SJSA1 (cell line): ENCODE results near the gene LSP1. TPM values are rescaled to one million over a fixed set of nuclear protein-coding genes. Genes with fewer than 3 reads are reported as not detected.
A peak's percentile ranks its signal among the peaks of the same experiment; 100 is the strongest.

Source experiments
- DNase-seq, 2 experiments: peaks; one replicate each; pipeline ENCODE4 v3.0.0-alpha.2; 2015 to 2020; ENCODE audit warnings: low spot score in 2 of 2, low read depth in 1 of 2
- H3K27ac ChIP-seq: fragments of 250-450 bp; sonication (Bioruptor Pico); 2 replicates; pipeline ENCODE4 v1.5.1; 2020; ENCODE audit warnings: mild to moderate bottlenecking, moderate library complexity
- H3K27me3 ChIP-seq: fragments of 250-450 bp; sonication (Bioruptor Pico); replicated peaks from 2 replicates; pipeline ENCODE4 v1.5.1; 2020; ENCODE audit warnings: mild to moderate bottlenecking, moderate library complexity
- H3K36me3 ChIP-seq: fragments of 250-450 bp; sonication (Bioruptor Pico); 2 replicates; pipeline ENCODE4 v1.5.1; 2020; ENCODE audit warnings: mild to moderate bottlenecking
- H3K4me1 ChIP-seq: fragments of 250-450 bp; sonication (Bioruptor Pico); replicated peaks from 2 replicates; pipeline ENCODE4 v1.6.1; 2021; ENCODE audit warnings: mild to moderate bottlenecking
- H3K4me3 ChIP-seq: fragments of 250-450 bp; sonication (Bioruptor Pico); 2 replicates; pipeline ENCODE4 v1.5.1; 2020; ENCODE audit warnings: mild to moderate bottlenecking
- H3K9me3 ChIP-seq: fragments of 250-450 bp; sonication (Bioruptor Pico); replicated peaks from 2 replicates; pipeline ENCODE4 v1.5.1; 2020; ENCODE audit warnings: mild to moderate bottlenecking
- total RNA-seq: library from RNA; depleted of rRNA; stranded (reverse); fragments of >200 nt; shearing (Covaris generic); gene quantifications from 2 replicates; pipeline ENCODE4 v1.2.3, GENCODE V29; 2014

LSP1 gene
- total RNA-seq, 1 experiment from 2014 or later, result 0.50 TPM

DNA sequence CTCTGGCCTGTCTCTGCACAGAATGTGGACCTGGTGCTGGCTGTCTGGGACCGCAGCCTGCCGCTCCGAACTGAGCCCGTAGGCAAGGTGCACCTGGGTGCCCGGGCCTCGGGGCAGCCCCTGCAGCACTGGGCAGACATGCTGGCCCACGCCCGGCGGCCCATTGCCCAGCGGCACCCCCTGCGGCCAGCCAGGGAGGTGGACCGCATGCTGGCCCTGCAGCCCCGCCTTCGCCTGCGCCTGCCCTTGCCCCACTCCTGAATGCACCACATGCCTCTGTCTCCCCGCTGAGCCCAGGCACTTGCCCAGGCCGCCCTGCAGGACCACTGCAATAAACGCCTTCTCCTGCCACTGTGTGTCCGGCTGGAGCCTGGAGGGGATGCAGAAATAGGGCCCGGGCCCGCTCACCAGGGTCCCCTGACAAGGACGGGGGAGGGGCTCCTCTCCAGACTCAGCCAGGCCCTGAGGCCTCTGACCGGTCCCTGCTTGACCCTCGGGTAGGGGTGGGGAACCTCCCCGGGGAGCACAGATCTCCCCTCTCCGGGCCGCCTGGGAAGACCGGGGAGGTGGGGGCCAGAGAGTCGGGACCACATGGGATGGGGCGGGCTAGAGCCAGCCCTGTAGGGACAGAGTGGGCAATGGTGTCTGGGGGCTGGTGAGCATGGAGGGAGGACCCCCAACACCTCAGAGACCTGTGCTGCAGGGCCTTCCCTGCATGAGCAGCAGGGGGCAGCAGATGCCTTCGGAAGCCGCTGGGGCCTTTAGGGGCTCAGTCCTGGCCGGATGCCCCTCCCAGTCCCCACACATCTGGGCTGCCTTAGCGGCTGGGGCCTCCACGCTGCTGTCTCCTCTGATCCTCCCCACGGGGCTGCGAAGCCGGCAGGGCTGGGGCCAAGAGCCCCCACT lies 15.5 kb upstream of the LSP1 start:
- peaks cover 8% of the 10 kb centered on the region for H3K4me1 ChIP-seq
- H3K27ac ChIP-seq, result no peak overlapping the region
- no peaks in the 10 kb centered on the region for H3K36me3 ChIP-seq
- no peak overlapping the region for H3K4me3 ChIP-seq
- H3K27me3 ChIP-seq, result no peaks in the 10 kb centered on the region
- DNase-seq, result peak; percentile 44 to 72
- H3K9me3 ChIP-seq, result no peaks in the 10 kb centered on the region

DNA sequence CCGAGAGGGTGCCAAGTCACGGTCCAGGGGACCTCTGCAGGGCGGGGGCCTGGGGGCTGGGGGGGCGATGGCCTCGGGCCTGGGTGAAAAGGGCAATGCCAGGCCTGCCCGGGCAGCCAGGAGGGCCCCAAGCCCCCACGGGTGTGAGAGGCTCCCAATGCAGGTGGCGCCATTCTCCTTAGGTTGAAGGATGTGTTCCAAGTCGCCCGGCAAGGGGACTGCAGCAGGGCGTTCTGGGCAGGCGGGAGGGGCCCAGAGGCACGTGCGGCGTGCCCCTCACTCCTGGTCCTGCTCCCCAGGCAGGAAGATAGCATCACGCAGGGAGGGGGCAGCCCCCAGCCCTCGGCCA lies 14.8 kb upstream of the LSP1 start:
- Histone ChIP-seq H3K4me3 (no peak overlapping the region), H3K27ac (no peak overlapping the region), H3K4me1 (peaks cover 4% of the 10 kb centered on the region; the same call in 1 of the 2 replicates), H3K36me3 (no peaks in the 10 kb centered on the region), H3K9me3 (no peaks in the 10 kb centered on the region), H3K27me3 (no peaks in the 10 kb centered on the region)
- DNase-seq, result no peak

DNA sequence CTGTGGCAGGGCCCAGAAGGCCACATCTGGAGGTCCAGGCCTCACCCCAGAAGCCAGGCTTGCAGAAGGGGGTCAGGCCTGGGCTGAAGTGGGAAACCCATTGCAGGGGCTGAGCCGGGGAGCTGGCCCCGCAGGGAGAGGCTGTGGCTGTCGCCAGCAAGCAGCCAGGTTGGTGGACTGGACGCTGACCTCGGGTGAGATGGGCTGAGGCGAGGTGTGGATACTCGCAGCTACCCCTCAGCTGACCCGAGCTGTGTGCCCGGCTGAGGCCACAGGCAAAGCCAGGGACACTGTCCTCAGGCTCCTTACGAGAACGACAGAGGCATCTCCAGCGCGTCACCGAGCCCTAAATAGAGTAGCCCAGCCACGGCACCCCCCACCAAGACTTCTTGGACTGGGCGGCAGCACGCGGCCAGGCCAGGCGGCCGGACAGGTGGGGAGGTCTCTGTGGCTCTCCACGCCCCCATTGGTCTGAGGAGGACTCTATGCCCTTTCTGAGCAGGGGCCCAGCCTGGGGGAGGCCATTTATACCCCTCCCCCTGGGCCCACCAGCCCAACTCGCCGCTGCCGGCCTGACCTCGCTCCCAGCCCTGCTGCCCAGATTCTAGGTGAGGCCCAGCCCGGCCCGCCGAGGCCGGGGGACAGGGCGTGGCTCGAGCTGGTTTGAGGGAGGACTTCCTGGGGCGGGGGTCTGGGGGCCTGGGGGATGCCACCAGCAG lies 14.3 kb upstream of the LSP1 start, which contains the start of gene TNNI2:
TNNI2 (plus strand) TSS at position 556 of the 719 bp plus-strand sequence. CDS start 716 bp downstream, outside the sequence.
- no peak for DNase-seq
- H3K4me1 ChIP-seq, result peaks cover 4% of the 10 kb centered on the region; the same call in 1 of the 2 replicates
- no peaks in the 10 kb centered on the region for H3K36me3 ChIP-seq
- H3K4me3 ChIP-seq, result no peak within 1 kb of the TSS
- no peaks in the 10 kb centered on the region for H3K27me3 ChIP-seq
- H3K9me3 ChIP-seq, result no peaks in the 10 kb centered on the region
- H3K27ac ChIP-seq, result no peak within 1 kb of the TSS

DNA sequence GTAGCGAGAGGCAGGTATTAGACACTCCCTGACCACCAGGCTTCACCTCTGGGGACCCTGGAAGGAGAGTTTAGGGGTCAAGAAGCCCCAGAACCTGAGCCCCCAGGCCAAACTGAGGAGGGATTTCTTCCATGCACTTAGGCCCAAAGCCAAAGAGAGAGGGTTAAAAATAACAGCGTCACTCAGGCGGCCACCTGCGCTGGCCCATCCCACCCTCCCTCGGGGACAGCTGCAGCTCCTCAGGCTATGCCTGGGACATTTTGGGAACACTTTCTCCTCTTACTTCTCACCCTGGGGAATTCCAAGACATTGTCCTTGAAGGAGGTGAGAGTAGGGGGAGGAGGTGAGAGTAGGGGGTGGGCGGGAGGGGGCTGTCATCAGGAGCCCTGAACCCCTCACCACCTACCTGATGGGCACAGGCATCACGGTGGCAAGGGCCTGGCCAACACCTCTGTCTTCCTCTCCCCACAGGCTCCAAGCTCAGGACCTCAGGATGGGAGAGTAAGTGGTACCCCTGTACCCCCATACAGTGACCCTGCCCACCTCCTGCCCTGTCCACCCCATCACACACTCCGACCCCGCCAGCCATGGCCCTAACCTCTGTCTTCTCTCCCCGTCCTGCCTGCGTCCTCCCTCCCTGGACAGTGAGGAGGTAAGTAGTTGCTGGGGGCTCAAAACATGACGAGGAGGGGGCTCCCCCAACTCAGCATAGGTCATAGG lies 13.5 kb upstream of the LSP1 start:
- H3K4me3 ChIP-seq, result no peak overlapping the region
- no peaks in the 10 kb centered on the region for H3K36me3 ChIP-seq
- DNase-seq, result no peak
- peaks cover 4% of the 10 kb centered on the region; the same call in 1 of the 2 replicates for H3K4me1 ChIP-seq
- no peaks in the 10 kb centered on the region for H3K9me3 ChIP-seq
- no peaks in the 10 kb centered on the region for H3K27me3 ChIP-seq
- H3K27ac ChIP-seq, result no peak overlapping the region

DNA sequence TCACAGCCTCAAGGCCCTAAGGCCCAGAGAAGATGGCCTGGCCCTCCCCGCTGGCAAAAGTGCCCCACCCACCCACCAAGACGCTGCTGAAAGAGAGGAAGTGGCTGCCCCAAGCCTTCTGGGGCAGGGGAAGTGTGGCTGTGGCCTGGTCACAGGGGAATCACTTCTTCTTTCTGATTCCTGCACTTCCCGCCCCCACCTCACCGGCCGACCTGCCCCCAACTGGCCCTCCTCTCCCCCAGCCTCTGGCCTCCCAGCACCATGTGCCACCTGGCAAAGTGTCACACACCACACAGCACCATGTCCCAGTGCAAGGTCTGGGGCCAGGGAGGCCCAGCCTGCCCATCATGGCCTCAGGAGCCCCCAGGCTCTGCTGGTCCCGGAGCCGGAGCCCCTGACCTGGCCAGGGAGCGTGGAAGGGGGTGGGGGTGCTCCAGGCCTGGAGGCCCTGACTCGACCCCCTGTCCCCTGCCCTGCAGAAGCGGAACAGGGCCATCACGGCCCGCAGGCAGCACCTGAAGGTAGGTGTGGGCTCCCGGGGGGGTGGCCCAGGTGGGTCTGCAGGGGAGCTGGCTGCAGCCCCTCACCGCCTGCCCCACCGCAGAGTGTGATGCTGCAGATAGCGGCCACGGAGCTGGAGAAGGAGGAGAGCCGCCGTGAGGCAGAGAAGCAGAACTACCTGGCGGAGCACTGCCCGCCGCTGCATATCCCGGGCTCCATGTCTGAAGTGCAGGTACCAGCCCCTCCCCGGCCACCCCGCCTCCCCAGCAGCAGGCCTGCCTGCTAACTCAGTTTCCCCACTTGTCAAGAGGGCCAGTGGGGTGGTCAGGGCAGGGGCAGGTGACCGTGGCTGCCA lies 12.7 kb upstream of the LSP1 start:
- H3K27me3 ChIP-seq, result peaks cover 3% of the 10 kb centered on the region; the same call in 1 of the 2 replicates
- no peak for DNase-seq
- no peak overlapping the region for H3K4me3 ChIP-seq
- H3K4me1 ChIP-seq, result peaks cover 10% of the 10 kb centered on the region; the same call in 1 of the 2 replicates
- no peaks in the 10 kb centered on the region for H3K9me3 ChIP-seq
- no peaks in the 10 kb centered on the region for H3K36me3 ChIP-seq
- H3K27ac ChIP-seq, result no peak overlapping the region

DNA sequence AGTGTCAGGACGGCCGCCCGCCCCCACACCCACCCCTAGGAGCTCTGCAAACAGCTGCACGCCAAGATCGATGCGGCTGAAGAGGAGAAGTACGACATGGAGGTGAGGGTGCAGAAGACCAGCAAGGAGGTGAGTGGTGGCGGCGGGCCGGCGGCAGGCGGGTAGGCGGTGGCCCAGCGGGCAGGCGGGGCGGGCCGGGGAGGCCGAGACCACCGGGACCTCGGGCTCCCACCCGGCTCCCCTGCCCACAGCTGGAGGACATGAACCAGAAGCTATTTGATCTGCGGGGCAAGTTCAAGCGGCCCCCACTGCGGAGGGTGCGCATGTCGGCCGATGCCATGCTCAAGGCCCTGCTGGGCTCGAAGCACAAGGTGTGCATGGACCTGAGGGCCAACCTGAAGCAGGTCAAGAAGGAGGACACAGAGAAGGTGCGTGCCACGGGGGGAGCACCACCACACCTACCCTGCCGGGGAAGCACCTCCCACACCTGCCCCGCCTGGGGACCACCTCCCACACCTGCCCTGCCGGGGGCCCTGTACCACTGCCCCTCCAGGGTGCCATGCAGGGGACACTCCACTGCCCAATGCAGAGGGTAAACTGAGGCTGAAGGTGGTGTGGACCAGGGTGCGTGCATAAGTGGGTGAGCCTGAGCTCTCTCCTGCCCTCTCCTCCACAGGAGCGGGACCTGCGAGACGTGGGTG lies 12.0 kb upstream of the LSP1 start:
- H3K36me3 ChIP-seq, result no peaks in the 10 kb centered on the region

DNA sequence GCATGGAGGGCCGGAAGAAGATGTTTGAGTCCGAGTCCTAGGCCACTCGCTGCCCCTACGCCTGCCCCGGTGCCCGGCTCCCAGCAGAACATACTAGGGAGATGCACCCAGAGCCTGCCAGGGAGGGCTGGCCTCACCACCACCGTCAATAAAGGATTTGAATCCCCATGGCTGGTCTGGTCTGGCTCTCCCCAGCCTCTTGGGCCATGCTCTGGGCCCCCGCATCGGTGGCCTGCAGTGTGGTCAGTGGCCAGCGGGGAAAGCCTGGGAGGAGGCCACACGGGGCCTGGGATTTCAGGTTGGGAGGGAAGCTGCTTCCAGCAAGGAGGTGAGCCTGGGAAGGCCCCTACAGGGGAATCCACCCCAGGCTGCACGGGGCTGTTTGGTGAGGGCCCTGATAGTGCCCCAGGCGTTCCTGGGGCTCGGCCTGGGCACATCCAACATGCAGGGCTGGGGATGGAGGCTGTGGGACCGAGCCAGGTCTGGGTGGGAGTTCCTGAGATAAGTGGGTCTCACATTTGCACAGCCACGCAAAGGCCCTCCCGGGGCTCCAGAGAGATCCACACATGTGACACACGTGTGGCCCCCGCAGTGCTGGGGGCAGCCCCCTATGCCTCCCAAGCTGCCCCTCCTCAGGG lies 11.3 kb upstream of the LSP1 start:
- no peak overlapping the region for H3K27ac ChIP-seq
- no peaks in the 10 kb centered on the region for H3K36me3 ChIP-seq
- H3K4me3 ChIP-seq, result no peak overlapping the region
- H3K27me3 ChIP-seq, result peaks cover 3% of the 10 kb centered on the region; the same call in 1 of the 2 replicates
- peaks cover 10% of the 10 kb centered on the region; the same call in 1 of the 2 replicates for H3K4me1 ChIP-seq
- no peak for DNase-seq
- H3K9me3 ChIP-seq, result no peaks in the 10 kb centered on the region

More for the DNA sequence above, 12.0 kb upstream of the LSP1 start:
- Histone ChIP-seq H3K27me3 (peaks cover 3% of the 10 kb centered on the region; the same call in 1 of the 2 replicates), H3K4me1 (peaks cover 10% of the 10 kb centered on the region; the same call in 1 of the 2 replicates), H3K4me3 (no peak overlapping the region), H3K27ac (no peak overlapping the region), H3K9me3 (no peaks in the 10 kb centered on the region)
- DNase-seq, result no peak

DNA sequence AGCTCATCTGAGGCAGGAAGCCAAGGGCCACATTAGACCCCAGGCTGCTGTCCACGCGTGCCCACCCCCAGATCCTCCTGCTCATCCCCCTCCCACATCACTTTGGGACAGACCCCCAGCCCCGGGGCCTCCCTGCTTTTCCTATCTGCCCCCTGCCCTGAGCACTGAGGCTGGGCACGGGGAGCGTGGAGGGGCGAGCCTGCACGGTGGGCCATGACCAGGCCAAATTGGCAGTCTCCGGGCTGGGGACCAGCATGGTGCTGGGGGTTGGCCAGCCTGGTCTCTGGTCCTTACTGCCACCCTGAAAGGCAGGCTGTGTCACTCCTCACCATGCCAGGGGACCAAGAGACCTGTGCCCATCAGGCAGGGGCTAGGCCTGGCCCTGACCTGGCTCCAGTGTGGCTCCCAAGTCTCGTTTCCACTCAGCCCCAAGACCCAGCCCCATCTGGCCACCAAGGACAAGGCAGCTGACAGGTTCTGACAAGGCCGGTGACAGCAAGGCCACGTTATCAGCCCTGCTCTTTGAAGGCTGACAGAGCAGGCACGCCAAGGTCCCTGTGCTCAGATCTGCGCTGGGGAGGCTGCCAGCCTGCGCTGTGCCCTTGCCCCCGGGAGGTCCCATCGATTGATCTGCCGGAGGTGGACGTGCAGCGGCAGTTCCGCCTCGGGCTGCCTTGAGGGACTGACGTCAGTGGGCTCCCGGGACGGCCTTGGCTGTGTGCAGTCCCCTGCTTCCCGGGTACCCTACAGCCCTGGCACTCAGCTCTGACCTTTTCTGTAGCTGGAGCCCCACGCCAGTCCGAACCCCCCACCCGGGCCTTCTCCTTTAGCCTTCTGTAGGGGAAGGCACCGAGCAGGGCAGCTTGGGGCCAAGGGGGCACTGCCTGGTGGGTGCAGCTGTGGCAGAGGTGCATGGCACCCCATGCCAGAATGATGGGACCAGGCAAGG lies 10.5 kb upstream of the LSP1 start:
- peaks cover 10% of the 10 kb centered on the region; the same call in 1 of the 2 replicates for H3K4me1 ChIP-seq
- peaks cover 3% of the 10 kb centered on the region; the same call in 1 of the 2 replicates for H3K27me3 ChIP-seq
- no peak overlapping the region for H3K4me3 ChIP-seq
- no peak overlapping the region for H3K27ac ChIP-seq
- no peaks in the 10 kb centered on the region for H3K9me3 ChIP-seq
- DNase-seq, result no peak
- H3K36me3 ChIP-seq, result no peaks in the 10 kb centered on the region

DNA sequence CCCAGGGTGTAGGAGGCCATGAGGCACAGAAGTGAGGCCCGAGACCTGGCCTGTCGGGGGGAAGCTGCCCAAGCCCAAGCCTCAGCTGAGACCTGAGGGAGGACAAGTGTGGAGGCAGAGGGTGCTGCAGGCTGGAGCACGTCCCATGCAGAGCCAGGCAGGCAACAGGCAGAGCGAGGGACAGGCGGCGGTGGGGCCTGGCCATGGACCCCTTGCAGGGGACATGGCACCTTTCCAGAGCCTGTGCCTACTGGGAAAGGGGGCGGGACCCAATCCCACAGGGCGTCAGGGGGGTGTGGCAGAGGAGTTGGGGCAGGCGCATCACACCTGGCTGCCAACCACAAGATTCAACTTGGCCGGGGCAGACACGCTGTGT lies 9.8 kb upstream of the LSP1 start:
- Histone ChIP-seq H3K9me3 (no peaks in the 10 kb centered on the region), H3K27ac (no peak overlapping the region), H3K27me3 (peaks cover 3% of the 10 kb centered on the region; the same call in 1 of the 2 replicates), H3K36me3 (no peaks in the 10 kb centered on the region), H3K4me3 (no peak overlapping the region), H3K4me1 (0 out of 2 replicates have a peak, but pooled peaks cover 7% of the 10 kb centered on the region)
- no peak for DNase-seq

DNA sequence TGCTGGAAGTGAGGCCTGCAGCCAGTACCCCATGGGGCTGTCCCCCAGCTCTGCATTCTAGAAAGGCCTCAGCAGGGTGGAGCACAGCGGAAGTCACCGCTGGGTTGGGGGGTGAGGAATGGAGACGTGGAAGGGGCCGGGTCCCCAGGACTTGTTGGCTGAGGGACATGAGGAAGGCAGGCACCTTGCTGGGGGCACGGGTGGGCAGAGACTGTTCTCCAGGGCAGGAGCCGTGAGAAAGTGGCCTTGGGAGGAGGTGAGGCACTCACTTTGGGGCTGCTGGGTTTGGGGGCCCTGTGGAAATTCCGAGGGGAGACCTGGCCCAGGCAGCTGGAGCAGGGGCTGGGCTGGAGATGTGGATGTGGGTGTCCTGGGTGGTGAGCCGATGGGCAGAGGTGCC lies 9.1 kb upstream of the LSP1 start:
- Histone ChIP-seq H3K36me3 (no peaks in the 10 kb centered on the region), H3K4me3 (no peak overlapping the region), H3K9me3 (no peaks in the 10 kb centered on the region), H3K27me3 (peaks cover 3% of the 10 kb centered on the region; the same call in 1 of the 2 replicates), H3K27ac (no peak overlapping the region), H3K4me1 (0 out of 2 replicates have a peak, but pooled peaks cover 7% of the 10 kb centered on the region)
- DNase-seq, result no peak
